GM12878 (cell line): Measurements from ENCODE around the gene LEPR. TPM values are rescaled to one million over a fixed set of nuclear protein-coding genes. Genes with fewer than 3 reads are reported as not detected.

Experiments
- ATAC-seq: fragments of 200-7000 bp; cut with Tn5 transposase; 3 replicates; pipeline ENCODE4 v1.9.1; 2020; ENCODE audit warnings: mild to moderate bottlenecking, moderate library complexity
- BruUV-seq: library from RNA; stranded (reverse); fragments of 400-500 nt; replicated peaks from 2 replicates; lab custom pipeline; 2021; lab: Mats Ljungman, UMichigan
- CTCF ChIA-PET: fragments of 300-600 bp; sonication (Branson Sonifier 250); formaldehyde crosslinking; extraction: SDS; loops from one replicate; lab custom pipeline; 2021; ENCODE audit warnings: inconsistent platforms; lab: Yijun Ruan, JAX
- POLR2A ChIA-PET: fragments of 350-600 bp; formaldehyde crosslinking; extraction: SDS; loops from one replicate; lab custom pipeline; 2021; ENCODE audit warnings: inconsistent platforms; lab: Charles Lee
- RAD21 ChIA-PET: fragments of 300-600 bp; sonication (Branson Sonifier 250); formaldehyde crosslinking; loops from one replicate; lab custom pipeline; 2023; ENCODE audit warnings: antibody characterized with exemption; ENCODE audit not compliant: unreplicated experiment; lab: Charles Lee
- SMC1A ChIA-PET: fragments of 300-600 bp; sonication (Branson Sonifier 250); formaldehyde crosslinking; loops from one replicate; lab custom pipeline; 2023; ENCODE audit not compliant: unreplicated experiment, uncharacterized antibody; lab: Charles Lee
- DNase-seq: peaks from one replicate; pipeline ENCODE4 v3.0.0-alpha.2; 2011; ENCODE audit warnings: low read depth, low spot score
- FAIRE-seq: peaks from 3 replicates; lab custom pipeline; 2011; peaks lifted over from hg19 to GRCh38; lab: Jason Lieb, UNC
- H2AFZ ChIP-seq: 2 replicates; pipeline ENCODE4 v1.6.0; 2011; ENCODE audit warnings: low read depth, low read length, control low read depth; ENCODE audit not compliant: control insufficient read depth
- H3K27ac ChIP-seq: 2 replicates; pipeline ENCODE4 v1.5.1; 2011; ENCODE audit warnings: control low read depth; ENCODE audit not compliant: control insufficient read depth, insufficient read depth
- H3K27me3 ChIP-seq, 2 experiments: replicated peaks in 1 of 2; 2 replicates each; pipeline versions ENCODE4 v1.6.0 to v1.6.1; 2011; ENCODE audit warnings: low read length in 1 of 2; ENCODE audit not compliant: control insufficient read depth in 2 of 2, insufficient read depth in 2 of 2
- H3K36me3 ChIP-seq, 2 experiments: 2 replicates each; pipeline ENCODE4 v1.5.1; 2011; ENCODE audit warnings: low read length in 1 of 2; ENCODE audit not compliant: control insufficient read depth in 2 of 2, insufficient read depth in 2 of 2
- H3K4me1 ChIP-seq: 2 replicates; pipeline ENCODE4 v1.6.1; 2011; ENCODE audit warnings: mild to moderate bottlenecking, low read length, moderate library complexity, mixed read lengths; ENCODE audit not compliant: control insufficient read depth, insufficient read depth
- H3K4me2 ChIP-seq: 2 replicates; pipeline ENCODE4 v1.6.0; 2011; ENCODE audit warnings: control low read depth; ENCODE audit not compliant: control insufficient read depth, insufficient read depth
- H3K4me3 ChIP-seq: fragments of 200-600 bp; sonication (generic); 2 replicates; pipeline ENCODE4 v1.5.1; 2016
- H3K79me2 ChIP-seq: 2 replicates; pipeline ENCODE4 v1.6.0; 2011; ENCODE audit warnings: low read length; ENCODE audit not compliant: control insufficient read depth, insufficient read depth
- H3K9ac ChIP-seq: 2 replicates; pipeline ENCODE4 v1.8.0; 2011; ENCODE audit warnings: low read length, control low read depth, mixed read lengths; ENCODE audit not compliant: control insufficient read depth, insufficient read depth
- H3K9me3 ChIP-seq: replicated peaks from 3 replicates; pipeline ENCODE4 v1.5.1; 2011; ENCODE audit warnings: mild to moderate bottlenecking, low read length; ENCODE audit not compliant: control insufficient read depth, insufficient read depth
- H4K20me1 ChIP-seq: 2 replicates; pipeline ENCODE4 v1.6.0; 2011; ENCODE audit not compliant: control insufficient read depth, insufficient read depth
- CHD1 ChIP-seq: IDR thresholded peaks from 2 replicates; pipeline ENCODE4 v1.6.1; 2012; ENCODE audit warnings: low read depth, low read length, improper control_type of control experiment
- EED ChIP-seq: sonication (generic); IDR thresholded peaks from 2 replicates; pipeline ENCODE4 v1.6.1; 2016; ENCODE audit warnings: antibody characterized with exemption, low read depth
- ETV6 ChIP-seq, 2 experiments: fragments of 450-650 bp in 1 of 2; IDR thresholded peaks in 1 of 2; conservative IDR thresholded peaks in 1 of 2; 2 replicates each; pipeline ENCODE4 v1.6.1; 2014; ENCODE audit warnings: antibody characterized with exemption in 1 of 2, borderline replicate concordance in 1 of 2, low read depth in 1 of 2, mild to moderate bottlenecking in 1 of 2, moderate library complexity in 1 of 2
- JUNB ChIP-seq: IDR thresholded peaks from 2 replicates; pipeline ENCODE4 v1.6.1; 2016; ENCODE audit warnings: antibody characterized with exemption, mild to moderate bottlenecking
- MYB ChIP-seq: fragments of 150-350 bp; IDR thresholded peaks from 2 replicates; pipeline ENCODE4 v1.6.1; 2014; ENCODE audit warnings: mild to moderate bottlenecking, low read depth, low read length, borderline replicate concordance
- PAX5 ChIP-seq: IDR thresholded peaks from 2 replicates; pipeline ENCODE4 v1.6.1; 2011; ENCODE audit warnings: low read depth, low read length, borderline replicate concordance
- PML ChIP-seq: IDR thresholded peaks from 2 replicates; pipeline ENCODE4 v1.6.1; 2012; ENCODE audit warnings: low read length, inconsistent platforms
- YBX1 ChIP-seq: fragments of 450-650 bp; IDR thresholded peaks from 2 replicates; pipeline ENCODE4 v1.6.1; 2016; ENCODE audit warnings: antibody characterized with exemption
- ZNF24 ChIP-seq: fragments of 450-650 bp; IDR thresholded peaks from 2 replicates; pipeline ENCODE4 v1.6.1; 2017; ENCODE audit warnings: antibody characterized with exemption, mild to moderate bottlenecking
- ZNF274 ChIP-seq: IDR thresholded peaks from one replicate; pipeline ENCODE4 v1.8.0; 2011; ENCODE audit not compliant: insufficient read length, insufficient read depth
- ZNF592 ChIP-seq: fragments of 450-650 bp; IDR thresholded peaks from 2 replicates; pipeline ENCODE4 v1.6.1; 2017; ENCODE audit warnings: mild to moderate bottlenecking, moderate library complexity
- WGBS: methylation state at CpG from one replicate; pipeline ENCODE4 v1.1.6; 2016; ENCODE audit warnings: low lambda C conversion rate; ENCODE audit not compliant: insufficient replicate concordance, insufficient coverage; ENCODE audit errors: missing lambda C conversion rate; 5-methylcytosine and 5-hydroxymethylcytosine counted together
- in situ Hi-C: fragments of 300-500 bp; cut with MboI; formaldehyde crosslinking; loops from 9 replicates; pipeline ENCODE4 v1.14.3; 2018; ENCODE audit warnings: mixed read lengths
- intact Hi-C: fragments of 100-400 bp; cut with micrococcal nuclease; formaldehyde crosslinking; loops from one replicate; pipeline ENCODE4 v1.14.2; 2022; ENCODE audit not compliant: unreplicated experiment
- polyA plus RNA-seq, 11 experiments: library from polyadenylated mRNA; depleted of rRNA in 4 of 11; unstranded in 6 of 11; stranded (reverse) in 5 of 11; fragments of >200 nt; fragmentation: Nextera tagmentation in 4 of 11; fragmentation: Illumina TruSeq in 1 of 11; extraction: Ambion mirVana in 4 of 11; extraction: Trizol in 1 of 11; gene quantifications; 1 replicate in 1 of 11; 2 replicates in 10 of 11; pipeline versions ENCODE4 v1.2.1 to v1.2.3, GENCODE V29; 2011 to 2016; ENCODE audit warnings: inconsistent platforms in 2 of 11, missing spikeins in 2 of 11, low read depth in 1 of 11
- total RNA-seq, 4 experiments: library from RNA; depleted of rRNA in 3 of 4; stranded (reverse); fragments of >200 nt in 3 of 4; fragmentation: Illumina TruSeq in 1 of 4; extraction: Trizol in 1 of 4; gene quantifications; 2 replicates each; pipeline versions ENCODE4 v1.2.1 to v1.2.3, GENCODE V29; 2013 to 2021

The LEPR gene
- total and polyA plus RNA-seq, 10 of the 15 experiments (the other 5 are each of a cell fraction or from before 2014, with no cell fraction given), result 0.49 to 3.7 (median 1.2) TPM

DNA sequence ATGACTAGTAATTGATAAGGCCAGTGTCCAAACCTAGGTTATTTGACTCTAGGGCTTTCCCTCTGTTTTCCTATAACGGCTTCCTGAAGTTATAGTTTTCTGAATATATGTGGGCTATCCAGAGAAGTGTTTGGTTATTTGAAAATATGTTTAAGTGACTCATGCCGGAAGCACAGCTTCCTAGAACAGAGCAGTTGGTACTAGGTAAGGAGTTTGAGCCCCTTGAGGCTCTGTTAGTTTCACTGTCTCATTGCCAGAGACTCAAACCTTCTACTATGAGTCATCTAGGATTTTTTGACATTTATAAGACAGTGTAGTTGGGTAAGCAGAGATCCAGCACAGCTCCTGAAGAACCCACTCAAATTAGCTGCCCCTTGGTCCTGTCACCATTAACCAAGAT is 27.1 kb upstream of the LEPR start:
- POLR2A ChIA-PET, result no interaction called here
- H3K9me3 ChIP-seq, result no peaks in the 10 kb centered on the region
- ATAC-seq (peak; percentile 95), FAIRE-seq (no peak), DNase-seq (peak; percentile 3)
- no peaks in the 10 kb centered on the region for H3K27me3 ChIP-seq
- no peaks in the 10 kb centered on the region for H3K4me1 ChIP-seq
- BruUV-seq, result no TSS peak
- SMC1A ChIA-PET, result interaction anchor here (1.2 to 1.5 kb wide), 2 partner anchors 11 to 26 kb away, joined by 3 to 5 read pairs; no protein-coding TSS in a partner anchor
- RAD21 ChIA-PET, result interaction anchor here (1.2 kb wide), 1 partner anchor 27 kb away, joined by 3 read pairs; the partner anchor contains the start of genes LEPR and LEPROT
- no peaks in the 10 kb centered on the region for H3K36me3 ChIP-seq
- H3K79me2 ChIP-seq, result no peaks in the 10 kb centered on the region
- CTCF ChIA-PET, result no interaction called here
- H3K4me3 ChIP-seq, result no peak overlapping the region
- in situ Hi-C loops, result no loop called here
- no peak overlapping the region for H3K9ac ChIP-seq
- H3K4me2 ChIP-seq, result no peak overlapping the region
- no peak overlapping the region for H3K27ac ChIP-seq
- 0% methylated on average over 2 of the region's 2 CpGs for WGBS
- TF ChIP-seq ZNF24 (no peak), ZNF274 (no peak), PAX5 (no peak), JUNB (peak; percentile 68), EED (0 out of 2 replicates have a peak, but pooled peaks have one; percentile 21), ETV6 (conservative IDR thresholded peaks at IDR 0.05 in 1 of 2, IDR thresholded peaks at IDR 0.05 in 1 of 2; ENCODE audit: borderline replicate concordance in 1 of 2, low read depth in 1 of 2) (0 out of 4 replicates have a peak, but pooled peaks of 1 of the 2 experiments have one; percentile 25)
- no peak overlapping the region for H2AFZ ChIP-seq
- H4K20me1 ChIP-seq, result no peaks in the 10 kb centered on the region
- intact Hi-C loops, result no loop called here

DNA sequence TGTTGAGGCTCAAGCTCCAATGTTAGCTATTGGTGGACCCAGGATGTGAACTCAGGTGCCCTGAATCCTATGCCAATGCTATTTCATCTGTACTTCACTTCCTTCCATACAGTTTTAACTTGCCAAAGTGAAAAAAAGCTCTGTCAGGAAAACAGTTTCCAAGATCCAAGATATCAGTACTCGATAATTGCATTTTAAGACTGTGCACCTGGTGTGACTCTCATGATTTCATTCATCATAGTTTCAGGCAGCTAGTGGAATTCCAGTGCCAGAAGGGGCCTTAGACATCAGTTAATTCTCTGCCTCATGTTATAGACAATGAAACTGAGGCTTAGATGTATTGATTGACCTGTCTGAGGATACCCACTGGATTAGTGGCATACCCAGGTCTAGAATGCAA is 26.5 kb upstream of the LEPR start:
- no peaks in the 10 kb centered on the region for H3K36me3 ChIP-seq
- ATAC-seq, result no peak
- H3K9ac ChIP-seq, result no peak overlapping the region
- RAD21 ChIA-PET, result interaction anchor here (1.2 kb wide), 1 partner anchor 26 kb away, joined by 3 read pairs; the partner anchor contains the start of genes LEPR and LEPROT
- DNase-seq, result no peak
- POLR2A ChIA-PET, result no interaction called here
- no peak for FAIRE-seq
- SMC1A ChIA-PET, result interaction anchor here (1.0 to 1.2 kb wide), 2 partner anchors 10 to 15 kb away, joined by 3 to 5 read pairs; no protein-coding TSS in a partner anchor
- no peaks in the 10 kb centered on the region for H4K20me1 ChIP-seq
- no peaks in the 10 kb centered on the region for H3K27me3 ChIP-seq
- no peak overlapping the region for H3K4me3 ChIP-seq
- in situ Hi-C loops (no loop called here), intact Hi-C loops (no loop called here)
- H3K27ac ChIP-seq, result no peak overlapping the region
- no peak overlapping the region for H2AFZ ChIP-seq
- no TSS peak for BruUV-seq
- no peaks in the 10 kb centered on the region for H3K79me2 ChIP-seq
- TF ChIP-seq YBX1 (no peak), PML (no peak), MYB (no peak), CHD1 (no peak), ZNF592 (no peak)
- 0% methylated on average over 1 of the region's 1 CpG for WGBS
- no peaks in the 10 kb centered on the region for H3K9me3 ChIP-seq
- H3K4me2 ChIP-seq, result no peak overlapping the region
- CTCF ChIA-PET, result no interaction called here
- H3K4me1 ChIP-seq, result no peaks in the 10 kb centered on the region
